Hepatocyte (in vitro differentiated cells): ENCODE measurements around the gene WDFY4.

Experiments
- CTCF ChIP-seq: fragments of 200-600 bp; sonication (generic); IDR thresholded peaks from 2 replicates; pipeline ENCODE4 v1.5.1; 2016; ENCODE audit warnings: antibody characterized with exemption, mild to moderate bottlenecking; ENCODE audit not compliant: poor library complexity
- EZH2 ChIP-seq: fragments of 200-600 bp; sonication (generic); IDR thresholded peaks from 2 replicates; pipeline ENCODE4 v1.6.1; 2016; ENCODE audit warnings: antibody characterized with exemption, mild to moderate bottlenecking, borderline replicate concordance
- EZH2phosphoT487 ChIP-seq: fragments of 200-600 bp; sonication (generic); IDR thresholded peaks from one replicate; pipeline ENCODE4 v1.6.1; 2018; ENCODE audit warnings: antibody characterized with exemption, mild to moderate bottlenecking, low read depth, moderate library complexity; ENCODE audit not compliant: unreplicated experiment, severe bottlenecking

DNA sequence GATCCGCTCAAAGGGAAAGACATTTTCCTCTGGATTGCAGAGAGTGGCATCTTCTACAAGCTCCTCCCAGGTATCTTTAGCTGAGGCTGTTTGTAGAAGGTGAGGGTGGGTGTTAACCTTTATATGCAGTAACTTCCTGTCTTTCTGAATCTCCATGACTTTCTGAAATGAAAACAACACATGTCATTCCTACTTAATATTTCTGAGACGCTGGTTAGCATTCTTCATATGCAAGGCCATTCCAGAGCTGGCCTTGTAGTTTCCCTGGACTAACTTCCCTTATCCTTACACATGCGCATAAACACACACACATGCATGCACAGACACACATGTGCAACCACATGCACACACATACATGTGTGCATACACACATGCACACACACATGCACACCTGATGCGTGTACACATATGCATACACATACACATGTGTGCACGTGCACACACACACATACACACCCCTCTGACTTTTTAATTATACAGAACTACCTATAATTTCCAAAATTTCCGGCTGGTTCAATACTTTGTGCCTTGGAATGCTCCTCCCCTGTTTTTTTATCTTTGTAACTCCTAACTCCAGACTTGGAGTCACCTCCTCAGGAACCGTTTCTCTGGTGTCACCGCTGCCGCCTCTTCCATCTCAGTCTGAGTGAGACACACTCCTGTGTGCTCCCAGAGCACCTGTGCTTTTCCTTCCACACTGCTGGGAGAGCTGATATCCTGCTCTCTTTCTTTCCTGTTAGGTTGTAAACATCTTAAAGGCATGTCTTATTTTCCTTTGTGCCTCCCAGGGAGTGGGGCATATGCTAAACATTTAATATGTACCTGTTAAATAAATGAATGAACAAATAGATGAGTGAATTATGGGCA is 199.7 kb downstream of the WDFY4 start:
- TF ChIP-seq CTCF: no peak
- no peak for TF ChIP-seq EZH2
- no peak for TF ChIP-seq EZH2phosphoT487
